NCI-H345 (cell line): Measurements from ENCODE around the gene MAGIX.
"Not testable (repeated sequence)": the region's sequence is repeated elsewhere in the genome, so short reads cannot be mapped to it uniquely, and the experiment has no call there.

Source experiments
- DNase-seq: peaks from one replicate; lab custom pipeline; 2025; lab: John Stamatoyannopoulos, UW

The MAGIX gene

DNA sequence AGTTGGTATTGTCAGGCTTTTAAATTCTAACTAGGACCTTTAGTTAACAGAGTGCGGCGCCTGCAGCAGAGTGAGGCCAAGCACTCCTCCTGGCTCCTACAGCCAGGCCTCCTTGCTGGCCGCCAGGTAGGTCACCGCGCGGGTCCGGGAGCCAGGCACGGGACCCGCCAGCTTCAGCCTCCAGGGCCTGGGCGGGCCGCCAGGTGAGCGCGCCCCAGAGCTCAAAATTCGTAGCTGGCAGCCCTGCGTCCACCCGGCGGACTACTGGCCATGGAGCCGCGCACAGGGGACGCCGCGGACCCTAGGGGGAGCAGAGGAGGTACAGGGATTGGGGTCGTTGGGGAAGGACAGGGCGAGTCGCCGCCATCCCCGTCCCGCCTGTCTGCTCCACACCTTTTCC is at the start of gene MAGIX:
Gene MAGIX, plus strand, starts transcription at position 139 of the 400 bp plus-strand sequence. Its CDS starts 132 bp downstream, at position 271.
- no peak for DNase-seq

DNA sequence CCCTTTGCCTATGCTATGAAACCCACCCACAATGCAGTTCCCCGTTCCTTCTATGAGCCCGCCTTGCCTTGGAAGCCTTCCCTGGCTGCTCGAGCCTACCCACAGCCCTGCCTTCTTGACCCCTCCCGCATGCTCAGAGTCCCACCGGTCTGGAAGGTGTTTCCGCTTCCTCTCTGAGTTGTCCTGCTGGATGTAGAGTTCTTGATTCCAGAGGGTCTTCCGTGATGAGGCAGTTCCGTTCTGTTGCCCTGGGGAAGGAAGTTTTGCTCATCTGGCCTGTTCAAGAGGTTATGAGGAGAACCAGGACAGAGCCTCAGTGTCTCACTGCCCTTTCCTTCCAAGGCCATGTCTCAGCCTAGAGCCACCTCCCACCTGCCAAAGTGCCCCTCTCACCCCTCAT is 46.5 kb upstream of the MAGIX start:
- DNase-seq, result no peak

DNA sequence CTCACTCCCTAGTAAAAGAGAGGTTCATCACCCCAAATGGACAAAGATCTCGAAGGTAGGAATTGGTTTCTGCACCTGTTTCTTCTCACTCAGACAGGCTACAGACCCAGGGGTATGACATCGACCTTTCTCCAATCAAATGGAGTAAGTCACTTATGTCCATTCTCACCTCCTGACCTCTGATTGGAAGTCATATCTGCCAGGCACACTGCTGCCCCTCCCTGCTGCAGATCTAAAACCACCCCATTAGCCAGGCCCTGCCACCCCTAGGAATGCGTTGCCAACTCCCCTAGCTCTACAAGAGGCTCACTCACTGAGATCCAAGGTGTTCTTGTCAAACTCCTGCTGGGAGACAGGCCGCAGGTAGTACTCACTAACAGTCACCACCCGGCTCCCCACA is 45.8 kb upstream of the MAGIX start:
- no peak for DNase-seq

DNA sequence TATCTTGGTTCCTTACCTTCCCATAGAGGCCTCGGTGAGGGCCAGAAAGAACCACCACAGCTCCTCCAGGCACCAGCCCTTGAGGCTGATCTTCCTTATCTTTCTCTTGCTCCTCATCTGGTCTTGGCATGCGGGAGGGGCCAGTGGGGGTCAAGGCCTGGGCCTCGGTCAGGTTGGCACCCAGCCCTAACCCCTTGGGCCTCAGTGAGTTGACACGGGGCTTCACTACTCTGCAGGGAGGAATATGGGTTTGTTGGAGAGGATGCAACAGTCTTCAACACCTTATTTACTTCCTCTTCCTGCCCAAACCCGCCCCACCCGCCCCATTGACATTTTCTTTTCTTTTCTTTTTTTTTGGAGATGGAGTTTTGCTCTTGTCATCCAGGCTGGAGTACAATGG is 45.0 kb upstream of the MAGIX start:
- DNase-seq, result no peak

DNA sequence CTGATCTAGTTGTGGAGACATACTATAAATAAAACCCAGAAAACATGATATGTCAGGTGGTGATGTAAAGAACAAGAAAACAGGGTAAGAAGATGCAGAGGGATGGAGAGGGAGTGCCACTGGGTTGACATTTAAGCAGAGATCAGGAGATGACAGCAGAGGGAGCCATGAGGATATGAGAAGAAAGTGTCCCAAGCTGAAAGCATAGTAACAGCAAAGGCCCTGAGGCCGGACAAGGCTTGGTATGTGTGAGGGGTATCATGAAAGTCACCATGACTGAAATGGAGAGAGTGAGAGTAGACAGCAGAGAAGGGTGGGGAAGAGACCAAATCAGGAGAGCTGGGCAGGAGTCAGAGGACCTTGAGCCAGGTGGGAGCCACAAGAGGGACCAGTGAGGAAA is 42.5 kb upstream of the MAGIX start:
- DNase-seq, result no peak

DNA sequence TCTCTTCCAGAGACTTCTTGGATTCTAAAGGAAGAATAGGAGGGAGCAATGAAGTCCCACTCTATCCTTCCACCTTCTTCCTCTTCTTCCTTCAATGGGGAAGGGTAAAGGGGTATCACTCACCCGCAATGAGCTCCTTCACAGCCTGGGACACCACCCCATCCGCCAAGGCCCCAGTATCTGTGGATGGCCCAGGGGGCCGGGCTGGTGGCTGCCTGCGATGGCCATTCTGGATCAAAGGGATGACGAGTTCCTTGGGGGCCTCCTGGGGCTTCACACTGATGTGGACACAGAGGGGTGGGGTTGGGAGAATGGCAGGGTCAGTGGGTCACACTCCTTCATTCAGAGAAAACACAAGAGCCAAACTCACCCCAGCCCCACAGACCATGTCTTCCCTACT is 40.1 kb upstream of the MAGIX start:
- DNase-seq, result no peak

DNA sequence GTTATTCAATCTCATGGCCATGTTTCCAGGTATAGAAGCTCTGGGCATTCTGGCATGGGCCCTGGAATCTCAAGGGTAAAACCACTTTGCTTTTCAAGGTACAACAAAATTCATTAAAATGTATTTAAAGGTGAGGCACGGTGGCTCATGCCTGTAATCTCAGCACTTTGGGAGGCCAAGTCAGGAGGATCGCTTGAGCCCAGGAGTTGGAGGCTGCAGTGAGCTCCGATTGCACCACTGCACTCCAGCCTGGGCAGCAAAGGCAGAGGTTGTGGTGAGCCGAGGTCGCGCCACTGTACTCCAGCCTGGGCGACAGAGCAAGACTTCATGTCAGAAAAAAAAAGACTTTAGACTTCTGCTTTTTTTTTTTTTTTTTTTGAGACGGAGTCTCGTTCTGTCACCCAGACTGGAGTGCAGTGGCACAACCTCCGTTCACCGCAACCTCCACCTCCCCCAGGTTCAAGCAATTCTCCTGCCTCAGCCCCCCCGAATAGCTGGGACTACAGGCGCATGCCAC is 34.8 kb upstream of the MAGIX start:
- not testable (repeated sequence) for DNase-seq

DNA sequence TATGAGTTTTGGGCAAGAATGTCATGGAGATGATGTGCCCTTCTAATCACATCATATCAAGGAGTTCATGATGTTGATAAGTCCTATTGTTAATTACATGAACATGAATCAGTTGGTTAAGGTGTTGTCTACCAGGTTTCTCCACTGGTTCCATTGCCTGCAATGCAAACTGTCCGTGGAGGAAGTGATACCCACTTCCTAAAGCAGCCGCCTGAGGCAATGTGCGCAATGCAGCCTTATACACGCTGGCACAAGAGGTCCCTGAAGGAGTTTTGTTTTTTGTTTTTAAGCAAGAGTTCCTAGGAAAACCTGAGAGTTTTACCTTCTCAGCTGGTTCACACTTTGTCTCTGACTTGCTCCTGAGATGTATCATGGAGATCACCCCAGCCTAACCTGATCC is 33.1 kb upstream of the MAGIX start:
- DNase-seq, result no peak

DNA sequence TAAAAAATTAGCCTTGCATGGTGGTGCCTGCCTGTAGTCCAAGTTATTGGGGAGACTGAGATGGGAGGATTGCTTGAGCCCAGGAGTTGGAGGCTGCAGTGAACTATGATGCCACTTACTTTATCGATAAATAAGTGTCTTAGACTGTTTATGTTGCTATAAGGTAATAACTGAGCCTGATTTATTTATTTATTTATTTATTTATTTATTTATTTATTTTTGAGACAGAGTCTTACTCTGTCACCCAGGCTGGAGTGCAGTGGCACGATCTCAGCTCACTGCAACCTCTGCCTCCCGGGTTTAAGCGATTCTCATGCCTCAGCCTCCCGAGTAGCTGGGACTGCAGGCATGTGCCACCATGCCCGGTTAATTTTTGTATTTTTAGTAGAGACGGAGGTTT is 30.3 kb upstream of the MAGIX start:
- not testable (repeated sequence) for DNase-seq

DNA sequence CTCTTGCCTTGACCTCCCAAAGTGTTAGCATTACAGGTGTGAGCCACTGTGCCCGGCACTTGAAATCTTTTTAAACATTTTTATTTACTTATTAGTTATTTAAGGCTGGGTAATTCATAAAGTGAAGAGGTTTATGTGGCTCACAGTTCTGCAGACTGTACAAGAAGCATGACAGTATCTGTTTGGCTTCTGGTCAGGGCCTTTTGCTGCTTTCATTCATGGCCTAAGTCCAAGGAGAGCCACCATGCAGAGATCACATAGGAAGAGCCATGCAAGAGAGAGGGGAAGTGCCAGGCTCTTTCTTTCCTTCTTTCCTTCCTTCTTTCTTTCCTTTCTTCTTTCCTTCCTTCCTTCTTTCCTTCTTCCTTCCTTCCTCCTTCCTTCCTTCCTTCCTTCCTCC is 28.8 kb upstream of the MAGIX start:
- no peak for DNase-seq

DNA sequence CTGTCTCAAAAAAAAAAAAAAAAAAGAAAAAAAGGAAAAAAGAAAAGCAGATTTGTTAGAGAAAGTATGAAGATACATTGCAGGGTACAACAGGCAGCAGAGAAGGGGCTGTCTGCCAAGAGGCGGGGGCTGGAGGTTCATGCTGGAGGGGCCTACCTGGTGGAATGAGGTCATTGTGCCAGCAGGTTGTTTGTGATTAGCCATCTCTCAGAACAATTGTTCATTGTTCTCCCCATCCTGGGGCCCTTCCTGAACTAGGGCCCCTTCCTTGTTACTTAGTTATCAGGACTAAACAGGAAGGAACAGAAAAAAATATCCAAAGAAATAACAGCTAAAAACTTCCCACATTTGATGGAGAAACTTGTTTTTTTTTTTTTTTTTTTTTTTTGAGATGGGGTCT is 25.1 kb upstream of the MAGIX start:
- no peak for DNase-seq

DNA sequence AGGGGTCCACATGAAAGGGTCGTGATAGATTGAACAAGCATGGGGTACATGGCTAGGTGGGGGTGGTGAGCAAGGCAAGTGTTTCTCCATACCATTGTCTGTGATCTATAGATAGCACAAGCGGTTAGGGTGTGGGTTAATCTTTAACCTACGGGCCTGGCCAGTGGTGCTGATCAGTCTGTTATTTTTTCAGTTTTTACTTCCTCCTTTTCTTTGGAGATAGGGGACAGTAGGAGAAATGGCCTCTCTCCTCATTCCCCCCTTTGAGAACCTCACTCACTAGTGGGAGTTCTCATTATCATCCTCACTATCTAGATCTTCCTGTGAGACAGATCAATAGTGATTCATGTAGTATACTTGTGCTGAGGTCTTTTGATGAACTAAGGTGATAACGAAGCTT is 22.8 kb upstream of the MAGIX start:
- no peak for DNase-seq

DNA sequence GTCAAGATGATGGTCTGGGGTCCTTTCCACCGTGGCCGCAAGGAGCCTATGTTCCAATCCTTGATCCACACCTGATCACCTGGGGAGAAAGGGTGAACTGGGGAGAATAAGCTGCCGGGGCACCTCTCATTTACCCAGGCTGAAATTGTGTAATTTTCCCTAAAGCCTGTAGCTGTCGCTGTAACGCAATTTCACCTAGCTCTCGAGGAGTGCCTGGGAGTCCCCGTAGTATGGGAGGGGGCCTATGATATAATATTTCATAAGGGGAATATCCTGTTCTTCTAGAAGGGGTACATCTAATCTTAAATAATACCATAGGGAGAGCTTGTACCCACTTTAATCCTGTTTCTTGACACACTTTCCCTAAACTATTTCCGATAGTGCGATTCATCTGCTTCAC is 20.3 kb upstream of the MAGIX start:
- not testable (repeated sequence) for DNase-seq

DNA sequence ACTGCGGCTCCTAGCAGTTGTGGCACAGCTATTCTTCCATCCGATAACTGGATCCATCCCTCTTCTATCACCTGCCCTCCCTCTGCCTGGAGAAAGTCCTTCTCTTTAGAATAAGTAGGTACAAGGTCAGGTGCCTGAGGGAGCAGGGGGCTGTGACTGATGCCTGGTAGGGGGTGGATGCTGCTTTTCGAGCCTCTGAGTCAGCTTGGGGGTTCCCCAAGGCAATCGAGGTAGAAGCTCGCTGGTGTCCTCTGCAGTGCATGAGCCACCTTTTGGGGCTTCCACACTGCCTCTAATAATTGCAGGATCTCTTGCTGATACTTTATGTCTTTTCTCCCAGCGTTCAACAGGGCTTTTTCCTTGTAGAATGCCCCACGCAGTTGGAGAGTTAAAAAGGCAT is 19.4 kb upstream of the MAGIX start:
- DNase-seq, result not testable (repeated sequence)

DNA sequence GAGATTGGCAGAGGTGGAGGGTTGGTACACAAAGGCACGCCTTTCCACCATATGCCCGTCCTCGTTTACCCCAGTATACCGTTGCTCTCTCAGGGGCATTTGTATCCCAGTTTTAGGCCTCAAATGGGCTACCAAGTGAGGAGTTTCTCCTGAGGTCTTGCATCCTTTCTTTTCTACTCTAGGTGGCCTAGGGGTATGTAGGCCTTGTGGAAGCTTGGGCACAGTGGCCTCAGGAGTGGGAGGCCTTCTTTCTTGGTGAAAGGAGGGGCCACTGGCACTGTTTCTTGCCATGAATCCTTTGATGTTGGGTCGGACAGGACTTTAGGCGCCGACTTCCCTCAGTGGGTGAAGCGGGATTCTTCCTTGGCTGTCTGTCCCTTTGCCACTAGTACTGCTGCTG is 15.3 kb upstream of the MAGIX start:
- DNase-seq, result no peak

DNA sequence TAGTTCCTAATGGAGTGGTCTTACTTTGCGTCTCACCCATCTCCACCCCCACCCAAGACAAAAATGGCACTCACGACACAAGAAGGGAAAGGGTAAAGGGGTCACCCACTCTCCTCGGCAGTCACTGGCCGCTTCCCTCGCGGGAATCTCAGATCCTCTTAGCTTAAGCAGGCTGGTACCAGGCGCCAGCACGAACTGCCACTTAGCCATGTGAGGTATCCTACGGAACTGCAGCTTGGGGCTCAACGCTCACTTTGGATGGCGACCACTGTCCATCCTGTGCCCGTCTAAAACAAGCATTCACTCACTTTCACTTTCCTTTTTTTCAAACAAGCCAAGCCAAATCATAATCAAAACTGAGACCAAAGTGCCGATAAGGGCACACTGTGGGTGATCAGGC is 14.6 kb upstream of the MAGIX start:
- DNase-seq, result no peak

DNA sequence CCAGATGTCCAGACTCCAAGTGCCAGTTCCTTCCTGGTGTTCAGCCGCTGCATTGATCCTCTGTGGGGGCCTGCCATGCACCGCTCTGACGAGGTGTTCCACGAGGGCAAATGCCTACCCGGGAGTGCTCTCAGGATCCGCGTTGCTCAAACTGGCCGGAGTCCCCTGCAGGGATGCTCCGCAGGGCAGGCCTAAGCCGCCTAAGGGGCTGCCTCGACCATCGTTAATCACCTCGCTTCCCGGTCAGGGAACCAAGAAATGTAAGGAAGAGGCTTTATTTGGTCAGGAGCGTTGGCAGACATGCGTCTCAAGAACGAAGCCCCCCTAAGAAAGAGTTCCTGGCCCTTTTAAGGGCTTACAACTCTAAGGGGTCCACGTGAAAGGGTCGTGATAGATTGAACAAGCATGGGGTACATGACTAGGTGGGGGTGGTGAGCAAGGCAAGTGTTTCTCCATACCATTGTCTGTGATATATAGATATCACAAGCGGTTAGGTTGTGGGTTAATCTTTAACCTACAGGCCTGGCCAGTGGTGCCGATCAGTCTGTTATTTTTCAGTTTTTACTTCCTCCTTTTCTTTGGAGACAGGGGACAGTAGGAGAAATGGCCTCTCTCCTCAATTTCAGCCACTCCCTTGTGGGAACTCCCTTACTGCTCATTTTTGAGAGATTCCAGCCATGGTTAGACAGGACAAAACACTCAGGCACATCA is 14.0 kb upstream of the MAGIX start:
- DNase-seq, result not testable (repeated sequence)

DNA sequence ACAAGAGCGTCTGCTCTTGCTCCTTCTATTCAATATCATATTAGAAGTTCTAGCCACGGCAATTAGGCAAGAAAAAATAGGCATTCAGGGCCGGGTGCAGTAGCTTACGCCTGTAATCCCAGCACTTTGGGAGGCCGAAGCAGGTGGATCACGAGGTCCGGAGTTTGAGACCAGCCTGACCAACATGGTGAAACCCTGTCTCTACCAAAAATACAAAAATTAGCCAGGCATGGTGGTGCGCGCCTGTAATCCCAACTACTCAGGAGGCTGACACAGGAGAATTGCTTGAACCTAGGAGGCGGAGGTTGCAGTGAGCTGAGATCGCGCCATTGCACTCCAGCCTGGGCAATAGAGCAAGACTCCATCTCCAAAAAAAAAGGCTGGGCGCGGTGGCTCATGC is 13.3 kb upstream of the MAGIX start:
- not testable (repeated sequence) for DNase-seq

DNA sequence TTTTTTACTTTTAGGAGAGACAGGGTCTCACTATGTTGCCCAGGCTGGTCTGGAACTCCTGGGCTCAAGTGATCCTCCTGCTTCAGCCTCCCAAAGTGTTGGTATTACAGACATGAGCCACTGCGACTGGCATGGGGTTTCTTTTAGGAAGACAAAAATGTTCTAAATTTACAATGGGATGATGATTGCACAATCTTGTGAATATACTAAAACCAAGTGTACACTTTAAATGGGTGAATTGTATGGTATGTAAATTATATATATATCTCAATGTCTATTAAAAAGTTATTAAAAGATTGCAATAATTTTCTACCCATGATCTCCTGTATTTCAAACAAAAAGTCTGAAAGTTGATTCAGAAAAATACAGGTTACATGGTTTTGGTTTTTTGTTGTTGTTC is 9.1 kb upstream of the MAGIX start:
- no peak for DNase-seq

DNA sequence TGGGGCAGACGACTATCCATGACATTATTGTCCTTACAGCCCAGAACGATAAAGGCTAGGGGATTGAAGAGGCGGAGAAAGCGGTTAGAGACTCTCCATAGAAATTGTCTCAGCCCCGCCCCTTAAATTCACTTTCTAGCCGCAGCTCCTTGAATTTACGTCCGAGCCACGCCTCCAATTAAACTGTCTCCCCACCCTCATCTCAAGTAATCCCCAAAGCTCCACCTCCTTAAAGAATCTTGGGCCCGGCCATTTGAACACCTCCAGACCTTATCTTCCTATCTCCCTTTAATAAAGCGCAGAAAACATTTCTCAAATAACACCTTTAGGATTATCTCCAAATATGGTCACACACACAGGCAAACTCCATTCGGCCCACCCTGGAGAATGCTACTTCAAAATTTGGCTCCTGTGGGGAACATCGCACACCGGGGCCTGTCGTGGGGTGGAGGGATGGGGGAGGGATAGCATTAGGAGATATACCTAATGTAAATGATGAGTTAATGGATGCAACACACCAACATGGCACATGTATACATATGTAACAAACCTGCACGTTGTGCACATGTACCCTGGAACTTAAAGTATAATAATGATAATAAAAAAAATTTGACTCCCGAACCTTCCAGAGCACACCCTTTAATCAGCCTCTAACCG is 7.2 kb upstream of the MAGIX start:
- peak; percentile 34 for DNase-seq

DNA sequence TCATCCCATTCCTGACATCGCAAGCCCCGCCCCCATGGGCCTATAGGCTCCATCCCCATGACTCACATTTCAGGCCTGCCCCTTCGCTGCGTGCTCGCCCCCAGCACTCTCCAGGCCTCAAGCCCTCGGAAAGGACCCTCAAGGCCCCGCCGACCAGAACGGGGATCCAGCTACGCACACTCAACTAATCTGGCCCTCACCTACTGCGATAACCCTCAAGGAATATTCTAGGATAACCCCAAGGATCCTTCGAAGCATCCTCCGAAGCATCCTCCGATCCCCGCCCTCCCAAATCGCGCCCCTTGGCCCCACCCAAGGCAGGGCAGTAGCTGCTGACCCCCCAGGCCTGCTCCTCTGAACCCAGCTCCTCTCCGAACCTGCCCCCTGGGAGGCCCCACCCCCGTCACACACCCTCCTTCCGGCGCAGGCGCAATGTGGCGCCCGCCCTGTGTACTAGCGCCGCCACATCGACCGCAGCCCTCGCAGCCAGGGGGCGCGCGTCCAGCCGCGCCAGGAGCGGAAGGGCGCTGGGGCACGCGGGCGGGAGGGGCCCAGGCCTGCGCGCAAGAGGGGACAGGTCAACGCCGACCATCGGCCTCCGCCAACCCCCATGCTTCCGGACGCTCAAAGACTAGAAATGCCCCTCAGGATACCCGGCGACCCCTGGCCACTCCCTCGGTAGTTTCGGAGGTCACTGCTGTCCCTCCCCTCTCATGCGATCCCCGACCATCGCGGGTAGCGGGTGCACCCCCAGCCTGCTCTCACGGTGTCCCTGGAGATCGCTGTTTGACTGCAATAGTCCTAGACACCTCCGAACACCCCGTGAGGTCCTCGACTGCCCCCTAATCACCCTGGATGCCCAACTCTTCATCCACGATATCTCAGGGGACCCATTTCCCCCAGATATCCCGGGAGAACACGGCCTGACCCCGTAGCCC is 6.4 kb upstream of the MAGIX start:
- peak; percentile 87 for DNase-seq

DNA sequence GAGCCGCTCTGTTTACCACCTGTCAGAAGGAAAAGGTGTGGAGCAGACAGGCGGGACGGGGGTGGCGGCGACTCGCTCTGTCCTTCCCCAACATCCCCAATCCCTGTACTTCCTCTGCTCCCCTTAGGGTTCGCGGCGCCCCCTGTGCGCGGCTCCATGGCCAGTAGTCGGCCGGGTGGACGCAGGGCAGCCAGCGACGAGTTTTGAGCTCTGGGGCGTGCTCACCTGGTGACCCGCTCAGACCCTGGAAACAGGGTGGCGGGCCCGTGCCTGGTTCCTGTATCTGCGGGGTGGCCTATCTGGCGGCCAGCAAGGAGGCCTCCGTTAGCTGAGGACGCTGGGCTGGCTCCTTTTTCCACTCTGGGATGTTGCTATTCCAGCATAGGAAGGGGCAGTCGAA is 5.4 kb upstream of the MAGIX start:
- no peak for DNase-seq

DNA sequence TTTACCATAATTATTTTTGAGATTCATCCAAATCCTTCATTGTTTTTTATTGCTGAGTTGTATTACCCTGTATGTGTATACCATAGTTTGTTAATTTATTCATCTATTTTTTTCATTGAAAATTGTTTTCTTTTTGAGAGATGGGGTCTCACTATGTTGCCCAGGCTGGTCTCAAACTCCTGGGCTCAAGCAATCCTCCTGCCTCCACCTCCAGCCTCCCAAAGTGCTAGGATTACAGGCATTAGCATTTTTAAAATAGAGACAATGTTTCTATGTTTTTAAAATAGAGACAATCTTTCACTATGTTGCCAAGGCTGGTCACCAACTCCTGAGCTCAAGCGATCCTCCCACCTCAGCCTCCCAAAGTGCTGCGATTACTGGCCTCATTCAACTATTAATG is 1.6 kb upstream of the MAGIX start:
- no peak for DNase-seq
